ENCODE measurements around the gene CAPS2.

Gene CAPS2

DNA sequence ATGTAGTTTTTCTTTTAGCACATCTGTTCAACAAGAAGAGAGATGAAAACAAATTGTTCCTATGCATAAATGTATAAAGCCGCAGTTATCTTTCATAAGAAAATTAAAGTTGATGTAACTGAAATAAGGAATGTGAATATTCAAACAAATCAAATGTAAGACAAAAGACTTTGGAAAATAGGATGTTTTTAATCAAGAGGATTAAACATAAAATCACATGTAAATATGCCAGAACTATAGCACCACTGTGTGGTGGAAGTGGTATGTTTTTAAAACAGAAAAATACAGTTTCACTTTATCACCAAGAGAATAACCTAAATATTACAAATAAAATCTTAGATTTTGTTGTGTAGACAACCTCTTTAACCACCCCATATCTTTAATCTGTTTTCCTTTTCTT lies 40.4 kb downstream of the CAPS2 start:
- no peak overlapping the region for H2BK15ac ChIP-seq (ENCODE audit: low read depth, poor library complexity, severe bottlenecking)
- H3K4me3 ChIP-seq (ENCODE audit: insufficient read depth in 1 of 2, low read depth in 1 of 2, low read length in 2 of 2), result no peak overlapping the region
- H3K27ac ChIP-seq (ENCODE audit: low read length, poor library complexity, severe bottlenecking), result no peak overlapping the region
- no peaks in the 10 kb centered on the region for H3K4me1 ChIP-seq (ENCODE audit: control insufficient read depth, insufficient read depth, low read depth, low read length)
- no CpG with 5 or more reads among the region's 1 CpG for WGBS
- no peaks in the 10 kb centered on the region for H3K79me1 ChIP-seq (replicated peaks; ENCODE audit: low read length, poor library complexity, severe bottlenecking)
- H3K9me3 ChIP-seq (ENCODE audit: control insufficient read depth, low read length), result no peaks in the 10 kb centered on the region
- no peak overlapping the region for H2BK12ac ChIP-seq (ENCODE audit: low read length in 2 of 2)
- no peak overlapping the region for H2AK5ac ChIP-seq (ENCODE audit: low read length, severe bottlenecking)
- no peak overlapping the region for H2AFZ ChIP-seq (ENCODE audit: low read depth, low read length)
- H3K14ac ChIP-seq (ENCODE audit: low read length in 2 of 2), result no peak overlapping the region
- H3K9ac ChIP-seq (ENCODE audit: low read length), result peak overlapping the region; percentile 48
- H3K4me2 ChIP-seq (ENCODE audit: low read length, poor library complexity, severe bottlenecking), result no peak overlapping the region
- DNase-seq, result peak; percentile 25
- no peak overlapping the region for H2BK120ac ChIP-seq (ENCODE audit: low read depth, low read length)
- no peak overlapping the region for H2BK5ac ChIP-seq (ENCODE audit: low read depth, low read length, poor library complexity, severe bottlenecking)
- H3K36me3 ChIP-seq (ENCODE audit: control insufficient read depth in 1 of 2, insufficient read depth in 2 of 2, low read depth in 1 of 2, low read length in 2 of 2), result no peaks in the 10 kb centered on the region
- no peak overlapping the region for H4K91ac ChIP-seq (ENCODE audit: low read length)
- H3K23ac ChIP-seq (ENCODE audit: low read length in 2 of 2), result no peak overlapping the region
- no peak overlapping the region for H3K4ac ChIP-seq (ENCODE audit: low read depth in 1 of 2, low read length in 2 of 2)
- H3K18ac ChIP-seq (ENCODE audit: low read depth in 1 of 2, low read length in 2 of 2), result no peak overlapping the region
- H4K8ac ChIP-seq (ENCODE audit: low read length), result no peak overlapping the region
- no peaks in the 10 kb centered on the region for H3K27me3 ChIP-seq (ENCODE audit: control insufficient read depth in 1 of 2, insufficient read depth in 1 of 2, low read length in 2 of 2)

DNA sequence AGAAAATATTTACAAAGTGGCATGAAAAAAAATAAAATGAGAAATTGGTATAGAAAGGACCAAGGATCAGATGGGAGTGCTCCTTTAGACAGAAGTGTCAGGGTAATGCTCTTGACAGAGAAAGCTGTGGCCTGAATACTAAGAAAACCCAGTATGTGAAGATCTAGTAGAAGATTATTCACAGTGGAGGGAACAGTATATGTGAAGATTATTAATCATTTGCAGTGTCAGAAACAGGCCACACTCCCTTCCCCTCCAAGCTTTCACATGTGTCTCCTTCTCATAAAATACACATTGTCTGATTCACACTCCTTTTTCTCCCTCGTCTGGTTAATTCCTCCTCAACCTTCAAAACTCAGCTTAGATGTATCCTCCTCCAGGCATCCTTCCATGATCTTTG lies 41.3 kb downstream of the CAPS2 start:
- Histone ChIP-seq H3K9ac (ENCODE audit: low read length) (no peak overlapping the region), H3K18ac (ENCODE audit: low read depth in 1 of 2, low read length in 2 of 2) (no peak overlapping the region), H3K27me3 (ENCODE audit: control insufficient read depth in 1 of 2, insufficient read depth in 1 of 2, low read length in 2 of 2) (no peaks in the 10 kb centered on the region), H2AK5ac (ENCODE audit: low read length, severe bottlenecking) (no peak overlapping the region), H2BK12ac (ENCODE audit: low read length in 2 of 2) (no peak overlapping the region), H2BK5ac (ENCODE audit: low read depth, low read length, poor library complexity, severe bottlenecking) (no peak overlapping the region), H3K4me3 (ENCODE audit: insufficient read depth in 1 of 2, low read depth in 1 of 2, low read length in 2 of 2) (no peak overlapping the region), H3K9me3 (ENCODE audit: control insufficient read depth, low read length) (no peaks in the 10 kb centered on the region), H3K23ac (ENCODE audit: low read length in 2 of 2) (no peak overlapping the region), H3K4ac (ENCODE audit: low read depth in 1 of 2, low read length in 2 of 2) (no peak overlapping the region), H3K4me1 (ENCODE audit: control insufficient read depth, insufficient read depth, low read depth, low read length) (no peaks in the 10 kb centered on the region), H2BK15ac (ENCODE audit: low read depth, poor library complexity, severe bottlenecking) (no peak overlapping the region), H4K8ac (ENCODE audit: low read length) (no peak overlapping the region), H3K36me3 (ENCODE audit: control insufficient read depth in 1 of 2, insufficient read depth in 2 of 2, low read depth in 1 of 2, low read length in 2 of 2) (no peaks in the 10 kb centered on the region), H3K79me1 (replicated peaks; ENCODE audit: low read length, poor library complexity, severe bottlenecking) (no peaks in the 10 kb centered on the region), H3K4me2 (ENCODE audit: low read length, poor library complexity, severe bottlenecking) (no peak overlapping the region), H3K14ac (ENCODE audit: low read length in 2 of 2) (no peak overlapping the region), H4K91ac (ENCODE audit: low read length) (no peak overlapping the region), H2BK120ac (ENCODE audit: low read depth, low read length) (no peak overlapping the region), H3K27ac (ENCODE audit: low read length, poor library complexity, severe bottlenecking) (no peak overlapping the region), H2AFZ (ENCODE audit: low read depth, low read length) (no peak overlapping the region)
- WGBS, result 82% methylated on average over 1 of the region's 1 CpG
- DNase-seq, result no peak

DNA sequence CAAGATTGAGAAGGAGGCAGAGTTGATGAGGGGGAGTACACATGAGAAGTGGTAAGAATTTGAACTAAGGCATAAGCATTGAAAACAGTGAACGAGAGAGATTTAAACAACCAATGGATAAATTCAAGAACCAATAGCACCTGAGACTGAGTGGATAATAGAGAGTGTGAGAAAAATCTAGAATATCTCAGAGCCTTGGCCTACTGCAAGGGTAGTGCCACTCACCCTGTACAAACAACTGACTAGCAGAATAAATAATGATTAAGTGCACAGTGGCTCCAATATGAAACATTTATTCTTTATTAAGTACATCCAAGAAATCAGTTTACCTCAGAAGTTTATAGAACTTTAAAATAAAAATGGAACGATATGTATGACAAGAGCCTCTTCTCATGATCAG lies 54.4 kb downstream of the CAPS2 start:
- Histone ChIP-seq H3K14ac (ENCODE audit: low read length in 2 of 2) (no peak overlapping the region), H4K91ac (ENCODE audit: low read length) (no peak overlapping the region), H2AK5ac (ENCODE audit: low read length, severe bottlenecking) (no peak overlapping the region), H2BK12ac (ENCODE audit: low read length in 2 of 2) (no peak overlapping the region), H4K8ac (ENCODE audit: low read length) (no peak overlapping the region), H3K4ac (ENCODE audit: low read depth in 1 of 2, low read length in 2 of 2) (no peak overlapping the region), H2BK5ac (ENCODE audit: low read depth, low read length, poor library complexity, severe bottlenecking) (no peak overlapping the region), H3K79me1 (replicated peaks; ENCODE audit: low read length, poor library complexity, severe bottlenecking) (no peaks in the 10 kb centered on the region), H3K23ac (ENCODE audit: low read length in 2 of 2) (no peak overlapping the region), H3K9ac (ENCODE audit: low read length) (no peak overlapping the region), H3K36me3 (ENCODE audit: control insufficient read depth in 1 of 2, insufficient read depth in 2 of 2, low read depth in 1 of 2, low read length in 2 of 2) (no peaks in the 10 kb centered on the region), H2BK15ac (ENCODE audit: low read depth, poor library complexity, severe bottlenecking) (no peak overlapping the region), H3K4me2 (ENCODE audit: low read length, poor library complexity, severe bottlenecking) (no peak overlapping the region), H3K18ac (ENCODE audit: low read depth in 1 of 2, low read length in 2 of 2) (no peak overlapping the region), H3K4me3 (ENCODE audit: insufficient read depth in 1 of 2, low read depth in 1 of 2, low read length in 2 of 2) (no peak overlapping the region), H3K9me3 (ENCODE audit: control insufficient read depth, low read length) (no peaks in the 10 kb centered on the region), H2BK120ac (ENCODE audit: low read depth, low read length) (no peak overlapping the region), H3K4me1 (ENCODE audit: control insufficient read depth, insufficient read depth, low read depth, low read length) (no peaks in the 10 kb centered on the region), H2AFZ (ENCODE audit: low read depth, low read length) (no peak overlapping the region), H3K27me3 (ENCODE audit: control insufficient read depth in 1 of 2, insufficient read depth in 1 of 2, low read length in 2 of 2) (no peaks in the 10 kb centered on the region), H3K27ac (ENCODE audit: low read length, poor library complexity, severe bottlenecking) (no peak overlapping the region)
- no peak for DNase-seq
- 92% methylated on average over 1 of the region's 2 CpGs for WGBS

DNA sequence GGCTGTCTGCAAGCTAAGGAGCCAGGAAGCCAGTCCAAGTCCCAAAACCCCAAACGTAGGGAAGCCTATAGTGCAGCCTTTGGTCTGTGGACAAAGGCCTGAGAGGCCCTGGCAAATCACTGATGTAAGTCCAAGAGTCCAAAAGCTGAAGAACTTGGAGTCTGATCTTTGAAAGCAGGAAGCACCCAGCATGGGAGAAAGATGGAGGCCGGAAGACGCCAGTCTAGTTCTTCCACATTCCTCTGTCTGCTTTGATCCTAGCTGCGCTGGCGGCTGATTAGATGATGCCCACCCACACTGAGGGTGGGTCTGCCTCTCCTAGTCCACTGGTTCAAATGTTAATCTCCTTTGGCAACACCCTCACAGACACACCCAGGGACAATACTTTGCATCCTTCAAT lies 58.5 kb downstream of the CAPS2 start:
- no peaks in the 10 kb centered on the region for H3K36me3 ChIP-seq (ENCODE audit: control insufficient read depth in 1 of 2, insufficient read depth in 2 of 2, low read depth in 1 of 2, low read length in 2 of 2)
- H2AK5ac ChIP-seq (ENCODE audit: low read length, severe bottlenecking), result no peak overlapping the region
- no peaks in the 10 kb centered on the region for H3K9me3 ChIP-seq (ENCODE audit: control insufficient read depth, low read length)
- no peaks in the 10 kb centered on the region for H3K79me1 ChIP-seq (replicated peaks; ENCODE audit: low read length, poor library complexity, severe bottlenecking)
- no peak overlapping the region for H3K9ac ChIP-seq (ENCODE audit: low read length)
- H2BK12ac ChIP-seq (ENCODE audit: low read length in 2 of 2), result no peak overlapping the region
- DNase-seq, result no peak
- H3K4me1 ChIP-seq (ENCODE audit: control insufficient read depth, insufficient read depth, low read depth, low read length), result no peaks in the 10 kb centered on the region
- H3K23ac ChIP-seq (ENCODE audit: low read length in 2 of 2), result no peak overlapping the region
- H2BK15ac ChIP-seq (ENCODE audit: low read depth, poor library complexity, severe bottlenecking), result no peak overlapping the region
- H3K27ac ChIP-seq (ENCODE audit: low read length, poor library complexity, severe bottlenecking), result no peak overlapping the region
- H3K4ac ChIP-seq (ENCODE audit: low read depth in 1 of 2, low read length in 2 of 2), result no peak overlapping the region
- H4K8ac ChIP-seq (ENCODE audit: low read length), result no peak overlapping the region
- H2BK120ac ChIP-seq (ENCODE audit: low read depth, low read length), result no peak overlapping the region
- H2AFZ ChIP-seq (ENCODE audit: low read depth, low read length), result peak overlapping the region; percentile 27
- no peak overlapping the region for H3K18ac ChIP-seq (ENCODE audit: low read depth in 1 of 2, low read length in 2 of 2)
- no peak overlapping the region for H3K4me3 ChIP-seq (ENCODE audit: insufficient read depth in 1 of 2, low read depth in 1 of 2, low read length in 2 of 2)
- no peak overlapping the region for H2BK5ac ChIP-seq (ENCODE audit: low read depth, low read length, poor library complexity, severe bottlenecking)
- H3K27me3 ChIP-seq (ENCODE audit: control insufficient read depth in 1 of 2, insufficient read depth in 1 of 2, low read length in 2 of 2), result no peaks in the 10 kb centered on the region
- 85% methylated on average over 5 of the region's 5 CpGs for WGBS
- no peak overlapping the region for H3K4me2 ChIP-seq (ENCODE audit: low read length, poor library complexity, severe bottlenecking)
- no peak overlapping the region for H3K14ac ChIP-seq (ENCODE audit: low read length in 2 of 2)
- H4K91ac ChIP-seq (ENCODE audit: low read length), result no peak overlapping the region

Measured in mesenchymal stem cell (in vitro differentiated cells and primary cell).